Transverse colon (tissue), 1 donor: ENCODE measurements around the gene MESP2.

Source experiments
- EP300 ChIP-seq: sonication (generic); formaldehyde crosslinking; IDR thresholded peaks from one replicate; pipeline ENCODE4 v1.6.1; 2017; ENCODE audit warnings: antibody characterized with exemption, low read depth
- POLR2A ChIP-seq: fragments of 450-650 bp; IDR thresholded peaks from one replicate; pipeline ENCODE4 v1.6.1; 2016; ENCODE audit warnings: antibody characterized with exemption, mild to moderate bottlenecking, moderate library complexity

DNA sequence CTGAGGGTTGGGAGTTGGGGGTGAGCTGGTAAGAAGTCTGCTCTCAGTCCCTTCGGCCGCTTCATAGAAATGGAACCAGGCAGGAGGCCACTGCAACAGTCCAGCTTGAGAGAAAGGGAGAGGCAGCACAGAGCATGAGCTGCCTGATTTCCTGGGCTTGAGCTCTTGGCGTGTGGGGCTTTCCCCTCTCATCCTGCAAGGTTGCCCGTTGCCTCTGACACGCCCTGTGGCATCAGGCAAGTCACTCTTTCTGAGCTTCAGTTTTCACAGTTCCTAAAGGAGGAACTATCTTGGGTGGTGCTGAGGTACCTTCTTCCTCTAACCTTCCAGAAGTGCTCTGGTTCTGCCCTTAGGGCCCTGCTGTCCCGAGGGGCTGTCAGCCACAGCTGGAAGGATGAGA, 4.9 kb downstream of the MESP2 start:
- TF ChIP-seq EP300 (no peak), POLR2A (no peak)
